AG08395 (cell line): ENCODE measurements around the gene HIC2.
"Not testable (repeated sequence)": the region's sequence is repeated elsewhere in the genome, so short reads cannot be mapped to it uniquely, and the experiment has no call there.

Experiments
- DNase-seq: peaks from one replicate; pipeline ENCODE4 v3.0.0; 2012; ENCODE audit warnings: mixed read lengths, low spot score

The HIC2 gene

DNA sequence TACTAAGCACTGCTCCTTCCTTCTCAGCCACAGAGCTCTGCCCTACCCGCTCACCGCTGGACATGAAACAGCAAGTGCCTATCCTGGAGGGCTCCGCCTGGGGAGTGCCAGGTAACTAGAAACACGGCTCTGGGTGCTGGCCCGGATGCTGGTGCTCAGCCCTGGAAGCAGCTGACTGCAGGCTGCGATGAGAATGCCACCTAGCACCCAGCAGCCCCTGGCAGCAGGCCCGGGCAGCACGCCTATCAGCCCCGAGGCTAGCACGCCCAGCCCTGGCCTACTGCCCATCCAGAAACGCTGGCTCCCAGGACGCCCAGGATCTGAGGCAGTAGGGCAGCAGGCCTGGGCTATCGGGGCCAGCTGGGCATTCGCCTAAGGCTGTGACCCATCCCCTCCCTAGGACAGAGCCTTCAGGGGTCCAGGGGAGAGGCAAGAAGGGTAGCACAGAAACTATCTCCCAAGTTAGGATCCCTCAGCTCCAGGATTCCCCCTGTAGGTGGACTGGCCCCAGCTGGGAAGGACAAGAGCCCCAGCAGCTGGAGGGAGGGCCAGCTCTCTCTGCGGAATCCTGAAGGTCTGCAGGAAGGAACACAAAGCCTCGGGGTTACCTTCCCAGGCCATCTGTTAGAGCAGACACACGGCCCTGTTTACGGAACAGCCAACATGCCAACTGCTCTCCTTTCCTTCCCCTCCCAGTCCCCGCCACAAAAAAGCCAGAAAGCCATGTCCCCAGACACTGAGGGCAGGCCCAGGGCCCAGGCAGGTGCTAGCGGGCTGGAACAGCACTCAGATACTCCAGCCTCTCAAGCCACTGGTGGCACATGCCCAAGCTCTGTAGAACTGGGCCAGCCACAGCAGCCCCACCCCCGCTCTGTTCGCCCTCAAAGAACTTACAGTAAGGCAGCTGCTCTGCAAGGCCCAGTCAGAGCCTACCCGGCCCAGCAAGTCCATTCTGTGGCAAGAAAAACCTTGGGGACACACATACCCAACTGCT is 76.9 kb downstream of the HIC2 start:
- not testable (repeated sequence) for DNase-seq

DNA sequence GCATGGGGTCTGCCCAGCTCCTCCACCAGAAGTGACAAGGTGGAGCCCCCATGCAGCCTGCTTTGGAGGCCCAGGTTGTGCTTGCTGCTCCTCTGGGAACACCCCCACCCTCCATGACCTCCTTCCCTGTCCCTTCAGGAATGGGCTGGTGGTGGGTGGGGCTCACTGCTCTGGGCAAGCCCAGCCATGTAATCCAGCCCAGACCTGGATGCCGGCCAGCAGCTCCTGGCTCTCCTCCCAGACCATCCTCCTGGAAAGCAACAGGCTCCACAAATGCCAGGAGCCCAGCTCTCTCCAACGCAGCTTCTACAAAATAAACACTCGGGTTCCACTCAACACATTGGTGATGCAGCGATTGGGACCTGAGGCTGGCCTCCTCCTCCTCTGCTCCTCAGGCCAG is 80.8 kb downstream of the HIC2 start:
- not testable (repeated sequence) for DNase-seq

DNA sequence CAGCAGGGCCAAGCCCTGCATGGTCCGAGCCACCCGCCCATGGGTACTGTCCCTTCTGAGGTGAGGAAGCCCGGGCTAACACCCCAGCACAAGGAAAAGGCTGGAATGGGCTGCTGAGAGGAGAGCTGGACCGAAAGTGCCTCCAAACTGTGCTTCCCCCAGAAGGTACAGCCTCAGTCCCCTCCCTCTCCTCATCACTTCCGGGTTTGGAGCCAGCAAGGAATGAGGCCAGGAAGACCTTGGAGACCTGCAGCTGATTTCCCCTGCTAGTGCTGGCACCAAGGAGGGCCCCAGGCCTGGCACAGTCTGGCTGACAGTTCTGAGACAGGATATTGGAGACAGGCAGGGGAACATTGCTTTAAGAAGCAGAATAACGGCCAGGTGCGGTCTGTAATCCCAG is 81.3 kb downstream of the HIC2 start:
- DNase-seq, result not testable (repeated sequence)

DNA sequence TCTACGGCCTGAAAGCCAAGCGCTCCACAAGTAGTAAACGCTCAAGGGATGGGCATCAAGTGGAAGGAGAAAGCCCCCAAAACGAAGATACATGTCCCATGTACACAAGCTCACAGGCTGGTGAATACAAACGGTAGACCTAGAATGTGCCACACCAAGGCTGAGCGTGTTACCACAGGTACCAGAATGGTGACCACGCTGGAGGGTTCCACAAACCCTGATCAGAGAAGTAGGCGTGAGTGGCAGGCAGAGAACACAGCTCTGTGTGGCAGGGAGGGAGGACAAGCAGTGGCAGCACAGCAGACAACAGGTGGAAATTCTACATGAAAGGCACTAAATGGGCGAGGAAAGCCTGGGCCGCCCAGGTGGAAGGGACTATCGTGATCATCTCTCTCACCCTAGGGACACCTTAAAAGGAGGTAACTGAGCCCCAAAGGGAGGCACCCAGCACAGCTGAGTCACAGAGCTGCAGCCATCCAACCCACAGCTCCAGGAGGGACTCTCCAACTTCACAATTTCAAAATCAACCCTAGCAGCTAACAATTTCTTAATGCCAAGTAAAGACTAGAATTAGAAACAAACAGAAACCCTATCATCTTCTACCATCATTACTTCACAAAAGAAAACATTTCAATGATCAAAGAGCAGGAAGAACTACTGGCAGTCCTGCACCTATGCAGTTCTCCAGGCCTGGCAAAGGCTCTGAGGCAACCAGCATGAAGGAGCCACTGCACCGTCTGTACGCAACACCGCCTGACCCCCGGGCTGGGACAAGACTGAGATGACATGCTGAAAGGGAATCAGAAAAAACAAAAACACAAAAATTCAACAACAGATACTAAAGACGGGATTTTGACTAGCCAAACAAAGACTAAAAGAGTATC is 82.7 kb downstream of the HIC2 start:
- DNase-seq, result not testable (repeated sequence)
